OCI-LY7 (cell line): ENCODE measurements around the gene TLR9.

ENCODE experiments used
- EZH2phosphoT487 ChIP-seq: fragments of 200-600 bp; sonication (generic); IDR thresholded peaks from 2 replicates; pipeline ENCODE4 v1.6.1; 2018; ENCODE audit warnings: low read depth, borderline replicate concordance, mild to moderate bottlenecking, mixed run types, antibody characterized with exemption, low read length, moderate library complexity, mixed read lengths
- TF ChIP-seq, protein P1 (sequence below): fragments of 200-600 bp; sonication (generic); conservative IDR thresholded peaks from 2 replicates; pipeline ENCODE4 v1.5.1; 2014; ENCODE audit warnings: mild to moderate bottlenecking, antibody characterized with exemption, low read length, moderate library complexity, mixed read lengths

GRCh38 chr3:52188556-52188955 is 36.9 kb downstream of the TLR9 start:
- TF ChIP-seq, protein P1, sequence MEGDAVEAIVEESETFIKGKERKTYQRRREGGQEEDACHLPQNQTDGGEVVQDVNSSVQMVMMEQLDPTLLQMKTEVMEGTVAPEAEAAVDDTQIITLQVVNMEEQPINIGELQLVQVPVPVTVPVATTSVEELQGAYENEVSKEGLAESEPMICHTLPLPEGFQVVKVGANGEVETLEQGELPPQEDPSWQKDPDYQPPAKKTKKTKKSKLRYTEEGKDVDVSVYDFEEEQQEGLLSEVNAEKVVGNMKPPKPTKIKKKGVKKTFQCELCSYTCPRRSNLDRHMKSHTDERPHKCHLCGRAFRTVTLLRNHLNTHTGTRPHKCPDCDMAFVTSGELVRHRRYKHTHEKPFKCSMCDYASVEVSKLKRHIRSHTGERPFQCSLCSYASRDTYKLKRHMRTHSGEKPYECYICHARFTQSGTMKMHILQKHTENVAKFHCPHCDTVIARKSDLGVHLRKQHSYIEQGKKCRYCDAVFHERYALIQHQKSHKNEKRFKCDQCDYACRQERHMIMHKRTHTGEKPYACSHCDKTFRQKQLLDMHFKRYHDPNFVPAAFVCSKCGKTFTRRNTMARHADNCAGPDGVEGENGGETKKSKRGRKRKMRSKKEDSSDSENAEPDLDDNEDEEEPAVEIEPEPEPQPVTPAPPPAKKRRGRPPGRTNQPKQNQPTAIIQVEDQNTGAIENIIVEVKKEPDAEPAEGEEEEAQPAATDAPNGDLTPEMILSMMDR, result no peak
- TF ChIP-seq EZH2phosphoT487, result no peak
